ENCODE results near the gene BLOC1S6. TPM values are rescaled to one million over a fixed set of nuclear protein-coding genes. Genes with fewer than 3 reads are reported as not detected.

BLOC1S6 gene
- total RNA-seq, 1 experiment from 2014 or later: 37.0 TPM

DNA sequence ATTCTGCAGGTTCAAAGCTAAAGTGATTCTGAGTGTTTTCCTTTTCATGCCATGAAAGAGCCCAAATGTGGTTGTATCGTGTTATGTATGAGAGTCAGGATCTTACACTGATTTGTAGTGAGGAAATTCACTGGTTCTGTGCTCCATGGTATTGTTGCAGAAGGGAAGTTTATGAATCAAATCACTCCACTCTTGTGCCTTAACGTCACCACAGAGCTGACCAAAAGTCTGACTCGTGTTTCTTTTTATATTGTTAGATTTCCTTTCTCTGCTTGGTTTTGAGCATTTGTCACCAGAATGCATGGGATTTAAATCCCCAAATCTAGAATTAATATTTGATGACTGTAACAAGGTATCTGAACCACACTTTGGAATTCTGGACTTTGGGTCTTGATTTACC lies 35.5 kb upstream of the BLOC1S6 start:
- intact Hi-C loops (cut with micrococcal nuclease; ENCODE audit: unreplicated experiment): no loop called here
- Mint-ChIP-seq H3K4me3 (ENCODE audit: unreplicated experiment) (no peak overlapping the region), H3K4me1 (ENCODE audit: low read depth, unreplicated experiment) (no peaks in the 10 kb centered on the region), H3K36me3 (ENCODE audit: insufficient read depth, unreplicated experiment) (no peaks in the 10 kb centered on the region), H3K27ac (ENCODE audit: unreplicated experiment) (no peak overlapping the region), H3K27me3 (ENCODE audit: insufficient read depth, unreplicated experiment) (peaks cover 2% of the 10 kb centered on the region), H3K9me3 (ENCODE audit: unreplicated experiment) (no peaks in the 10 kb centered on the region)
- no peaks in the 10 kb centered on the region for H3K9me3 ChIP-seq
- BruUV-seq (replicated peaks): no TSS peak
- CTCF ChIA-PET: no interaction called here
- POLR2A ChIA-PET: no interaction called here
- TF ChIP-seq, protein P1, sequence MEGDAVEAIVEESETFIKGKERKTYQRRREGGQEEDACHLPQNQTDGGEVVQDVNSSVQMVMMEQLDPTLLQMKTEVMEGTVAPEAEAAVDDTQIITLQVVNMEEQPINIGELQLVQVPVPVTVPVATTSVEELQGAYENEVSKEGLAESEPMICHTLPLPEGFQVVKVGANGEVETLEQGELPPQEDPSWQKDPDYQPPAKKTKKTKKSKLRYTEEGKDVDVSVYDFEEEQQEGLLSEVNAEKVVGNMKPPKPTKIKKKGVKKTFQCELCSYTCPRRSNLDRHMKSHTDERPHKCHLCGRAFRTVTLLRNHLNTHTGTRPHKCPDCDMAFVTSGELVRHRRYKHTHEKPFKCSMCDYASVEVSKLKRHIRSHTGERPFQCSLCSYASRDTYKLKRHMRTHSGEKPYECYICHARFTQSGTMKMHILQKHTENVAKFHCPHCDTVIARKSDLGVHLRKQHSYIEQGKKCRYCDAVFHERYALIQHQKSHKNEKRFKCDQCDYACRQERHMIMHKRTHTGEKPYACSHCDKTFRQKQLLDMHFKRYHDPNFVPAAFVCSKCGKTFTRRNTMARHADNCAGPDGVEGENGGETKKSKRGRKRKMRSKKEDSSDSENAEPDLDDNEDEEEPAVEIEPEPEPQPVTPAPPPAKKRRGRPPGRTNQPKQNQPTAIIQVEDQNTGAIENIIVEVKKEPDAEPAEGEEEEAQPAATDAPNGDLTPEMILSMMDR (IDR thresholded peaks at IDR 0.05; ENCODE audit: insufficient read depth in 1 of 2, low read depth in 1 of 2, low read length in 1 of 2, severe bottlenecking in 1 of 2, unreplicated experiment in 1 of 2): no peak
- H3K27me3 ChIP-seq (replicated peaks; ENCODE audit: control insufficient read depth, insufficient read depth, low read length): no peaks in the 10 kb centered on the region
- DNase-seq: no peak
- no peak overlapping the region for H3K4me3 ChIP-seq (ENCODE audit: low read depth, low read length)
- no peaks in the 10 kb centered on the region for H3K36me3 ChIP-seq (ENCODE audit: control insufficient read depth, insufficient read depth, low read length)
- peaks cover 5% of the 10 kb centered on the region for H3K4me1 ChIP-seq

DNA sequence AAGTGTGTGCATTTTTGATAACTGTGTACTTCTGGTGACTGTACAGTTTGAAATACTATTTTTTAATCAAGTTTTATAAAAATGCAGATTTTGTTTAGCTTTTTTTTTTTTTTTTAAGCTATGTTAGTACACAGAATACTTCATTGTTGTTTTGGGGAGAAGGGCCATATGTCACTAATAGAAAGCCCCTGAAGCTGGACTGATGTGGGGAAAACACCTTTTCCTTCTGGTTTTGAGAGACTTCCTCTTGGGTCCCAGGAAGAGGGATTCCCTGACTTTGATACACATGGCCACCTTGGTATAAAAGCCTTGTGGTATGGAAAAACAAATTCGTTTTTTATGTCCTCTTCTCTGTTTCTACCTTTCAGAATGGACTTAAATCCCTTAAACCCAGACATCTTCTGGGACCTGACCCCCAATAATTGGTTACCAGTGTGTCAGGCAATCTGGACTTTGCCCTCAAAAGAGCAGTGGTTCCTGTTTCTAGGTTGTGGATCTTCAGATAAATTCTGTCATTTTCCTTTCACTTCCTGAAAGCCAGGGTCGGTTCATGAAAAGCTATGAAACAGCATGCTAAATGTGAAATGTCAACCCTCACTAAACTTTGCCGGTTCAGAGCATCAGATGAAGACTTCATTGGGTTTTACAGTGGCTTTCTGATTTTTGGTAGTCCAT lies 31.1 kb upstream of the BLOC1S6 start:
- ChIA-PET POLR2A (interaction anchor here (0.6 kb wide), 2 partner anchors 15 to 388 kb away, joined by 3 read pairs; no protein-coding TSS in a partner anchor), CTCF (no interaction called here)
- no peak for DNase-seq
- Histone ChIP-seq H3K4me1 (peaks cover 5% of the 10 kb centered on the region), H3K9me3 (no peaks in the 10 kb centered on the region), H3K36me3 (ENCODE audit: control insufficient read depth, insufficient read depth, low read length) (no peaks in the 10 kb centered on the region), H3K4me3 (ENCODE audit: low read depth, low read length) (no peak overlapping the region), H3K27me3 (replicated peaks; ENCODE audit: control insufficient read depth, insufficient read depth, low read length) (no peaks in the 10 kb centered on the region)
- TF ChIP-seq, protein P1 (IDR thresholded peaks at IDR 0.05; ENCODE audit: insufficient read depth in 1 of 2, low read depth in 1 of 2, low read length in 1 of 2, severe bottlenecking in 1 of 2, unreplicated experiment in 1 of 2): no peak
- no peaks in the 10 kb centered on the region for H3K9me3 Mint-ChIP-seq (ENCODE audit: unreplicated experiment)
- intact Hi-C loops (cut with micrococcal nuclease; ENCODE audit: unreplicated experiment): no loop called here
- H3K27ac Mint-ChIP-seq (ENCODE audit: unreplicated experiment): no peak overlapping the region
- peaks cover 5% of the 10 kb centered on the region for H3K27me3 Mint-ChIP-seq (ENCODE audit: insufficient read depth, unreplicated experiment)
- no peaks in the 10 kb centered on the region for H3K4me1 Mint-ChIP-seq (ENCODE audit: low read depth, unreplicated experiment)
- BruUV-seq (replicated peaks): no TSS peak
- no peak overlapping the region for H3K4me3 Mint-ChIP-seq (ENCODE audit: unreplicated experiment)
- H3K36me3 Mint-ChIP-seq (ENCODE audit: insufficient read depth, unreplicated experiment): no peaks in the 10 kb centered on the region

DNA sequence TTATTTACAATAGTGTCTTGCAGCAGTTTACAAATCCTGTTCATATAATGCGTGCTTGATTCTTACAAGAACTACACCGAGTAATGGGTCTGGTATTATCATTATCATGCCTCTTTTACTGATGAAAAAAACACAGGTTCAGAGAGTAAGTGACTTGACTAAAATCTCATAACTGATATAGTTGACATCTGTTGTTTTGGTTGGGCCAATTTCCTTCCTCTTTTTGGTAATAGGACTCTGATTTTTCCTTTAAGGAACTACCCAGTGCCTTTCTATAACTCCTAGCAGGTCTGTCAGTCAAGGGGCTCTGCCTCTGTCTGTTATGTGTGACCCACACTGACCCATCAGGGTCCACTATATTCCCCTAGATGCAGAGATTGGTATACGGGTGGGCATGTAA lies 14.6 kb upstream of the BLOC1S6 start:
- Histone ChIP-seq H3K9me3 (no peaks in the 10 kb centered on the region), H3K4me1 (no peaks in the 10 kb centered on the region), H3K4me3 (ENCODE audit: low read depth, low read length) (no peak overlapping the region), H3K27me3 (replicated peaks; ENCODE audit: control insufficient read depth, insufficient read depth, low read length) (no peaks in the 10 kb centered on the region), H3K36me3 (ENCODE audit: control insufficient read depth, insufficient read depth, low read length) (no peaks in the 10 kb centered on the region)
- ChIA-PET CTCF (no interaction called here), POLR2A (no interaction called here)
- intact Hi-C loops (cut with micrococcal nuclease; ENCODE audit: unreplicated experiment): no loop called here
- Mint-ChIP-seq H3K36me3 (ENCODE audit: insufficient read depth, unreplicated experiment) (no peaks in the 10 kb centered on the region), H3K27ac (ENCODE audit: unreplicated experiment) (no peak overlapping the region), H3K27me3 (ENCODE audit: insufficient read depth, unreplicated experiment) (no peaks in the 10 kb centered on the region), H3K4me3 (ENCODE audit: unreplicated experiment) (no peak overlapping the region), H3K9me3 (ENCODE audit: unreplicated experiment) (no peaks in the 10 kb centered on the region), H3K4me1 (ENCODE audit: low read depth, unreplicated experiment) (no peaks in the 10 kb centered on the region)
- DNase-seq: no peak
- TF ChIP-seq, protein P1 (IDR thresholded peaks at IDR 0.05; ENCODE audit: insufficient read depth in 1 of 2, low read depth in 1 of 2, low read length in 1 of 2, severe bottlenecking in 1 of 2, unreplicated experiment in 1 of 2): no peak
- no TSS peak for BruUV-seq (replicated peaks)
